GM12892 (cell line): ENCODE data around the gene CCR9.

Source experiments
- POLR2A ChIP-seq: IDR thresholded peaks from 2 replicates; pipeline ENCODE4 v1.6.1; 2011; ENCODE audit warnings: low read depth, low read length, control low read depth
- POLR2AphosphoS5 ChIP-seq: IDR thresholded peaks from 2 replicates; pipeline ENCODE4 v1.6.1; 2011; ENCODE audit warnings: low read depth, low read length, control low read depth
- TAF1 ChIP-seq: IDR thresholded peaks from 2 replicates; pipeline ENCODE4 v1.6.1; 2011; ENCODE audit warnings: low read depth, mild to moderate bottlenecking, control low read depth, low read length, borderline replicate concordance

DNA sequence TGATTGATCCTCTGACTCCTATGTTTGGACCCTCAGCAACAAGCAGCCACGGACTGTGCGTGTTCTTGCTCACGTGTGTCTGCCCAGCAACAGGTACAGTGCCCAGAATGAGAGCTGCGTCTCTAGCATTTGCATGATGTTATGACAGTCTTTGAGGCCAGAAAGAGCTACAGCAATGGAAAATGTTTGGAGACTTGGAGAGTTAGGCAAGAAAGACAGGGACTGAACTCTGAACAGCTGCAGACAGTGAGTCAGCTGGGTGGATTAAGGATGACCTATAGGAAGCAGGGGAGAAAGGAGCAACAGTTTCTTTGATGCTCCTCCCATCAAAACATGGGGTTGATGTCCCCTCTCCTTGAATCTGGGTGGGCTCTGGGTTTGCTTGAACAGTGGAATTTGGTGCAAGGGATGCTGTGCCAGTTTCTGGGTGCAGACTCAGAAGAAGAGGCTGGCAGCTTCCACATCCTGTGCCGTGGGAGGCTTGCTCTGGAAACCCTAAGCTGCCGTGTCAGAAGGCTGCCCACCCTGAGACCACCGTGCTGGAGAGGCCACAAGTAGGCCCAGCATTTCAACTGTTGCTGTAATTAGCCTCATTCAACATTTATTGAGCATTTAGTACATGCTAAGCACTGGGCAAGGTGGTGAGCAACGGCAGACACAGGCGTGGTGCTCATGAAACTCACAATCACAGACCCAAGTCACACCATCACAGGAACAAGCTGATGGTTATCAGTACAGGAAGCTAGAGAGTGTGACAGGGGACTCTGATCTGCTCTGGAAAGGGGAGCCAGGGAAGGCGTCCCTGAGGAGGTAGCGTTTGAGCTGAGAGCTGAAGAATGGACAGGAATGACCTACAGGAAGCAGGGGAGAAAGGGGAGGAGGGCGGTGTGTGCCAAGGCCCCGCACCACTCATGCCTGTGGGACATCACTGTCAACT lies 21.7 kb downstream of the CCR9 start:
- TF ChIP-seq POLR2A (no peak), POLR2AphosphoS5 (no peak), TAF1 (no peak)
